HG02970 (cell line): Measurements from ENCODE around the gene MYOZ1.
A peak's percentile ranks its signal among the peaks of the same experiment; 100 is the strongest.
"Not testable (repeated sequence)": the region's sequence is repeated elsewhere in the genome, so short reads cannot be mapped to it uniquely, and the experiment has no call there.

Source experiments
- ATAC-seq: cut with Tn5 transposase; IDR thresholded peaks from one replicate; pipeline ENCODE4 v1.9.1; 2021; ENCODE audit warnings: mild to moderate bottlenecking, moderate library complexity, moderate number of reproducible peaks; ENCODE audit not compliant: unreplicated experiment, low FRiP score

MYOZ1 gene

GRCh38 chr10:73648975-73649829, 7.9 kb upstream of the MYOZ1 start:
- ATAC-seq: no peak

- ATAC-seq: no peak
Observed at GRCh38 chr10:73647875-73648651, 6.8 kb upstream of the MYOZ1 start.

GRCh38 chr10:73647211-73647874, 6.1 kb upstream of the MYOZ1 start:
- ATAC-seq: no peak

- ATAC-seq: no peak
Observed at GRCh38 chr10:73646598-73647041, 5.3 kb upstream of the MYOZ1 start.

- no peak for ATAC-seq
Observed at GRCh38 chr10:73645251-73645650, 4.0 kb upstream of the MYOZ1 start.

- ATAC-seq: no peak
Observed at GRCh38 chr10:73644767-73645166, 3.5 kb upstream of the MYOZ1 start.

- ATAC-seq: no peak
Observed at GRCh38 chr10:73644015-73644743, 2.9 kb upstream of the MYOZ1 start.

- no peak for ATAC-seq
Observed at GRCh38 chr10:73643362-73643761, 2.1 kb upstream of the MYOZ1 start.

GRCh38 chr10:73639286-73639685, 2.0 kb downstream of the MYOZ1 start:
- no peak for ATAC-seq

GRCh38 chr10:73635781-73636180, 5.5 kb downstream of the MYOZ1 start:
- no peak for ATAC-seq

GRCh38 chr10:73634421-73634820, 6.9 kb downstream of the MYOZ1 start:
- no peak for ATAC-seq

- ATAC-seq: no peak
Observed at GRCh38 chr10:73629165-73629564, 12.1 kb downstream of the MYOZ1 start.

- no peak for ATAC-seq
Observed at GRCh38 chr10:73628405-73628804, 12.9 kb downstream of the MYOZ1 start.

GRCh38 chr10:73627300-73627699, 14.0 kb downstream of the MYOZ1 start:
- no peak for ATAC-seq

GRCh38 chr10:73625884-73626752, 15.2 kb downstream of the MYOZ1 start:
- ATAC-seq: peak; percentile 87

GRCh38 chr10:73625004-73625883, 16.0 kb downstream of the MYOZ1 start:
- peak; percentile 27 for ATAC-seq

- no peak for ATAC-seq
Observed at GRCh38 chr10:73623056-73623455, 18.2 kb downstream of the MYOZ1 start.

GRCh38 chr10:73620974-73621373, 20.3 kb downstream of the MYOZ1 start:
- not testable (repeated sequence) for ATAC-seq
